MM.1S (cell line): Measurements from ENCODE around the gene OR51V1.
"Not testable (repeated sequence)": the region's sequence is repeated elsewhere in the genome, so short reads cannot be mapped to it uniquely, and the experiment has no call there.

Experiments used
- CTCF ChIP-seq: fragments of 300-600 bp; sonication (generic); IDR thresholded peaks from 2 replicates; pipeline ENCODE4 v1.5.1; 2016; ENCODE audit warnings: antibody characterized with exemption, low read length, mixed read lengths
- EZH2 ChIP-seq: fragments of 300-600 bp; sonication (generic); optimal IDR thresholded peaks from 2 replicates; pipeline ENCODE3; 2017; ENCODE audit warnings: low read depth, mild to moderate bottlenecking, antibody characterized with exemption, low read length, mixed read lengths

GRCh38 chr11:5164807-5165206, 35.7 kb downstream of the OR51V1 start:
- not testable (repeated sequence) for TF ChIP-seq CTCF, EZH2
